Measurements from ENCODE around the gene CSNK1G1. TPM values are rescaled to one million over a fixed set of nuclear protein-coding genes. Genes with fewer than 3 reads are reported as not detected.

CSNK1G1 gene
- total and polyA plus RNA-seq, 2 of the 8 experiments (the other 6 are each of a cell fraction or from before 2014, with no cell fraction given) = 6.0 to 12.9 TPM

- TF ChIP-seq, protein P1, sequence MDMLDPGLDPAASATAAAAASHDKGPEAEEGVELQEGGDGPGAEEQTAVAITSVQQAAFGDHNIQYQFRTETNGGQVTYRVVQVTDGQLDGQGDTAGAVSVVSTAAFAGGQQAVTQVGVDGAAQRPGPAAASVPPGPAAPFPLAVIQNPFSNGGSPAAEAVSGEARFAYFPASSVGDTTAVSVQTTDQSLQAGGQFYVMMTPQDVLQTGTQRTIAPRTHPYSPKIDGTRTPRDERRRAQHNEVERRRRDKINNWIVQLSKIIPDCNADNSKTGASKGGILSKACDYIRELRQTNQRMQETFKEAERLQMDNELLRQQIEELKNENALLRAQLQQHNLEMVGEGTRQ (IDR thresholded peaks at IDR 0.05; ENCODE audit: low read length) = no peak
- TF ChIP-seq YY1 (IDR thresholded peaks at IDR 0.05; ENCODE audit: low read depth, low read length) = 0 out of 2 replicates have a peak, but pooled peaks have one; percentile 17
- TF ChIP-seq CHD2 (IDR thresholded peaks at IDR 0.05; ENCODE audit: low read length) = no peak
- TF ChIP-seq TCF12 (IDR thresholded peaks at IDR 0.05; ENCODE audit: low read depth, low read length) = no peak
- TF ChIP-seq, protein P2, sequence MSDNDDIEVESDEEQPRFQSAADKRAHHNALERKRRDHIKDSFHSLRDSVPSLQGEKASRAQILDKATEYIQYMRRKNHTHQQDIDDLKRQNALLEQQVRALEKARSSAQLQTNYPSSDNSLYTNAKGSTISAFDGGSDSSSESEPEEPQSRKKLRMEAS (IDR thresholded peaks at IDR 0.05) = peak; percentile 41; the same call in 1 of the 2 replicates
- peak; percentile 86 to 89; a peak in 3 of 4 replicates for TF ChIP-seq SIN3A (conservative IDR thresholded peaks at IDR 0.05 in 1 of 2, IDR thresholded peaks at IDR 0.05 in 1 of 2; ENCODE audit: low read depth in 1 of 2, low read length in 2 of 2)
- no peak for TF ChIP-seq KDM1A (IDR thresholded peaks at IDR 0.05; ENCODE audit: borderline replicate concordance, low read length)
- TF ChIP-seq SAP30 (IDR thresholded peaks at IDR 0.05; ENCODE audit: insufficient read depth, insufficient replicate concordance, low read length) = peak; percentile 40
- no peak for TF ChIP-seq CREB1 (IDR thresholded peaks at IDR 0.05)
- TF ChIP-seq NANOG (IDR thresholded peaks at IDR 0.05; ENCODE audit: insufficient read depth, low read depth, low read length, poor library complexity, severe bottlenecking) = no peak
- TF ChIP-seq CBX8 (IDR thresholded peaks at IDR 0.05; ENCODE audit: borderline replicate concordance, low read depth, low read length) = no peak
- no peak for TF ChIP-seq EZH2 (IDR thresholded peaks at IDR 0.05; ENCODE audit: low read depth, low read length, severe bottlenecking)
- no peak for TF ChIP-seq CTBP2 (IDR thresholded peaks at IDR 0.05; ENCODE audit: borderline replicate concordance, insufficient read depth, insufficient read length, low read length)
Measured at GRCh38 chr15:64162869-64163658, 192.9 kb downstream of the CSNK1G1 start, which contains the start of gene PPIB (continued).
